ENCODE data around the gene STRBP. TPM values are rescaled to one million over a fixed set of nuclear protein-coding genes. Genes with fewer than 3 reads are reported as not detected.
A peak's percentile ranks its signal among the peaks of the same experiment; 100 is the strongest.

Gene STRBP
- total and polyA plus RNA-seq, 12 donors, result 4.2 to 12.4 (median 8.1) TPM

- H3K36me3 ChIP-seq (replicated peaks in 1 of 2), result peaks cover 0 to 10% of the 10 kb centered on the region in 2 donors
- H3K27ac ChIP-seq, result no peak overlapping the region
- H3K27me3 ChIP-seq, result no peaks in the 10 kb centered on the region
- TF ChIP-seq CTCF (IDR thresholded peaks at IDR 0.05) (no peak), POLR2A (IDR thresholded peaks at IDR 0.05) (no peak)
- WGBS, 4 donors, result 85 to 88% (median 87%) methylated on average over 5 to 7 of the region's 7 CpGs
- H3K4me1 ChIP-seq (replicated peaks in 1 of 2), result no peaks in the 10 kb centered on the region
- no peak for DNase-seq
- intact Hi-C loops (cut with DNase I), result no loop called here
- no peaks in the 10 kb centered on the region for H3K9me3 ChIP-seq (replicated peaks in 1 of 3)
- H3K4me3 ChIP-seq, result no peak overlapping the region
Measured at GRCh38 chr9:123113185-123113584, 155.2 kb downstream of the STRBP start.

DNA sequence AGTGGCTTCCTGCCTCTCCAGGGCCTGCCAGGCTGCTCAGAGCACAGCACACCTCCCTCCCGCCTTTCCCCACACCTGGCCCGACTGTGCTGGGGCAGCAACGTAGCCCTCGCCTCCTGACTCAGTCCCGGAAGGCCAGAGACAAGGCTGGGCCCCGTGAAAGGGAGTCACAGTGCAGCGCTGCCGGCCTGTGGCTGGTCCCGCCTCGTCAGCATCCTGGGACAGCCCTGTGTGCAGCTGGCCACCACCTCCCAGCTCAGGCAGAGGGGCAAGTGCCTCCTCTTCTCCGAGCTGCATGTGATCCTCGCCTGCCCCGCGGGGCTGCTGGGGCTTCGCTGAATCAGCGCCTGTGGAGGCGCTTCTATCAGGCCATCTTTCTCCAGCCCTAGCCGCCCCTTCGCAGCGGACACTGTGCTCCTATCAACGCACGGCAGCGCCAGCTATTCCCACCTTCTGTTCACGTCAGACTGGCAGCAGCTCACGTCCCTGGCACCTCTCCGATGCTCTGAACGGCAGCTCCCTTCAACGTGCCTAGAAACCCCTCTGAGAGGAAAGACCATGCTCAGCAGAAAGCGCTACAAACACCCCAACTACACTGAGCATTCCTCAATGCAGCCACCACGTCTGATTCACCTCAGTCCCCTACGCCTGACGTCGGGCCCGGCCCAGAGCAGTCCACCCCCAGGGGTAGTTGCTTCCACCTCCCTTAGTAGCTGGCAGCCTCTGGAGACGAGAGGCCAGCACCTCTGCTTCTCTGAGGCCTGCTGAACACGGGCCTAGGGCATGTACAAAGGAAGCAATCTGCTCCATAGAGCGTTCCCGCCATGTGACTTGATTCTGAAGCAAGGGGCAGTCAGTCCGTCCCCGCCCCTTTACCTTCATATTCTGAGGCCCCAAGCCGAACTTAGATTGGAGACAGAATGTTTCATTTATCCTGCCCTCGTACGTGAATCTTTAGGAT, 156.1 kb downstream of the STRBP start:
- peak in 5 of 7 donors; percentile 30 to 50 (median 46) for DNase-seq
- TF ChIP-seq CTCF (IDR thresholded peaks at IDR 0.05) (no peak), POLR2A (IDR thresholded peaks at IDR 0.05) (no peak)
- Histone ChIP-seq H3K4me3 (no peak overlapping the region), H3K4me1 (replicated peaks in 1 of 2) (no peaks in the 10 kb centered on the region), H3K36me3 (replicated peaks in 1 of 2) (peaks cover 0 to 14% of the 10 kb centered on the region in 2 donors), H3K27me3 (no peaks in the 10 kb centered on the region), H3K9me3 (replicated peaks in 1 of 3) (no peaks in the 10 kb centered on the region), H3K27ac (peak overlapping the region in 1 of 5 donors; percentile 20)
- 67 to 84% (median 72%) methylated on average over 15 to 43 of the region's 43 CpGs for WGBS, 4 donors
- intact Hi-C loops (cut with DNase I), result no loop called here

GRCh38 chr9:123111427-123112014, 156.9 kb downstream of the STRBP start:
- peak in 4 of 7 donors; percentile 25 to 72 (median 38) for DNase-seq
- Histone ChIP-seq H3K4me1 (replicated peaks in 1 of 2) (no peaks in the 10 kb centered on the region), H3K27me3 (no peaks in the 10 kb centered on the region), H3K9me3 (replicated peaks in 1 of 3) (no peaks in the 10 kb centered on the region), H3K36me3 (replicated peaks in 1 of 2) (peaks cover 0 to 14% of the 10 kb centered on the region in 2 donors), H3K4me3 (no peak overlapping the region), H3K27ac (peak overlapping the region in 1 of 5 donors; percentile 20)
- 38 to 54% (median 48%) methylated on average over 7 to 8 of the region's 8 CpGs for WGBS, 4 donors
- TF ChIP-seq POLR2A (IDR thresholded peaks at IDR 0.05), result no peak
- TF ChIP-seq CTCF (IDR thresholded peaks at IDR 0.05), result no peak
- intact Hi-C loops (cut with DNase I), result no loop called here

DNA sequence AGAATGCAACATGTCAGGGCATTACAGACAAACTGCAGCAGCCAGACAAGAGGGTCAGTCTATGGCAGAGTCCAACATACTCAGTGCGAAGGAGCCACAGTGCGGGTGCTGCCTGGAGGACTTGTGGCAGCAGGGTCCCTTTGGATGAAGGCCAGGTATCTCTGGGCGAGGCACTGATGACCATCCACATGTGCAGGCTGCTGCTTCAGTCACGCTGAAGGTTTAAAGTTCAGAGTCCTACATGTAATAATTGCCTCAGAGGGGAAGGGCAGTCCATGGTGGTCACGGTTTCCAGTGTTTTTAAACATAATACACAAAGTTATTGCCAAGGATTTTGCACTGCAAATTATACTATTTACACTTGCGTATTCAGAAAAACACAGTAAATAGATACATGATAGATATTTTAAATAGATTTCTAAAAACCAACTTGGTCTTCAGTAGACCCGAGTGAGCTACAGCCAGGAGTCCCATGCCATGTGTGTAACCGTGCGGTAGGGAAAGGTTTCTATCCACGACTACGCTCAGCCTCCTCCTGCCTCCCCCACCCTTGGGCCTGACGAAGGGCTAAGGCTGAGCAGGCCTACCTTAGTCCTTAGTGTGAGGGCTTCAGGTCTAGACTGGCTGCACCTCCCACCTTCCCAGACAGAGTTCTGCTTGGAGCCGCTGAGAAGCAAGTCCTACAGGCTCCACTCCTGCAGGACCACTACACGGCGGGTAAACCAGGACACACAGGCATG, 158.7 kb downstream of the STRBP start:
- no peaks in the 10 kb centered on the region for H3K4me1 ChIP-seq (replicated peaks in 1 of 2)
- no peaks in the 10 kb centered on the region for H3K9me3 ChIP-seq (replicated peaks in 1 of 3)
- TF ChIP-seq POLR2A (IDR thresholded peaks at IDR 0.05), result no peak
- no peak for TF ChIP-seq CTCF (IDR thresholded peaks at IDR 0.05)
- H3K27me3 ChIP-seq, result no peaks in the 10 kb centered on the region
- peaks cover 0 to 21% of the 10 kb centered on the region in 2 donors for H3K36me3 ChIP-seq (replicated peaks in 1 of 2)
- H3K27ac ChIP-seq, result no peak overlapping the region
- intact Hi-C loops (cut with DNase I), result no loop called here
- no peak for DNase-seq
- H3K4me3 ChIP-seq, result no peak overlapping the region
- WGBS, 4 donors, result 93 to 96% (median 93%) methylated on average over 14 to 15 of the region's 15 CpGs
